NCI-H2196 (cell line): ENCODE data around the gene BOC.
"Not testable (repeated sequence)": the region's sequence is repeated elsewhere in the genome, so short reads cannot be mapped to it uniquely, and the experiment has no call there.

Experiments
- DNase-seq: peaks from one replicate; lab custom pipeline; 2025; ENCODE audit not compliant: unreplicated experiment; lab: John Stamatoyannopoulos, UW

Gene BOC

GRCh38 chr3:113211330-113212149 lies at the start of gene BOC:
Gene BOC, plus strand, starts transcription at chr3:113211557. Its CDS starts 38,246 bp downstream, at chr3:113249803.
- DNase-seq, result peak; percentile 27

GRCh38 chr3:113161661-113162060 lies 49.7 kb upstream of the BOC start:
- no peak for DNase-seq

- no peak for DNase-seq
Observed at GRCh38 chr3:113163152-113163551, 48.2 kb upstream of the BOC start.

GRCh38 chr3:113165841-113166240 lies 45.5 kb upstream of the BOC start:
- DNase-seq, result no peak

- no peak for DNase-seq
Observed at GRCh38 chr3:113166357-113166718, 45.0 kb upstream of the BOC start.

GRCh38 chr3:113166719-113167492 lies 44.5 kb upstream of the BOC start:
- DNase-seq, result peak; percentile 72

- no peak for DNase-seq
Observed at GRCh38 chr3:113167825-113168801, 43.2 kb upstream of the BOC start.

- DNase-seq, result no peak
Observed at GRCh38 chr3:113169891-113170452, 41.4 kb upstream of the BOC start.

- no peak for DNase-seq
Observed at GRCh38 chr3:113170771-113171170, 40.6 kb upstream of the BOC start.

- DNase-seq, result not testable (repeated sequence)
Observed at GRCh38 chr3:113171675-113172300, 39.6 kb upstream of the BOC start.

- DNase-seq, result no peak
Observed at GRCh38 chr3:113173102-113173501, 38.3 kb upstream of the BOC start.

- DNase-seq, result no peak
Observed at GRCh38 chr3:113174304-113174703, 37.1 kb upstream of the BOC start.

GRCh38 chr3:113174801-113175485 lies 36.4 kb upstream of the BOC start:
- DNase-seq, result no peak

- DNase-seq, result no peak
Observed at GRCh38 chr3:113177526-113177925, 33.8 kb upstream of the BOC start.

GRCh38 chr3:113179235-113179824 lies 32.0 kb upstream of the BOC start:
- DNase-seq, result no peak

- DNase-seq, result no peak
Observed at GRCh38 chr3:113183748-113184661, 27.4 kb upstream of the BOC start.

GRCh38 chr3:113185194-113185835 lies 26.0 kb upstream of the BOC start:
- DNase-seq, result no peak

GRCh38 chr3:113186566-113186965 lies 24.8 kb upstream of the BOC start:
- no peak for DNase-seq
